H1 (cell line): ENCODE results near the gene ZNF511.

Source experiments
- CTCF ChIP-seq, 3 experiments: IDR thresholded peaks; 1 replicate in 2 of 3; 2 replicates in 1 of 3; pipeline versions ENCODE4 v1.5.1 to v1.6.1; 2011; ENCODE audit warnings: low read length in 3 of 3, mild to moderate bottlenecking in 3 of 3, inconsistent platforms in 2 of 3, low read depth in 1 of 3, moderate library complexity in 1 of 3; ENCODE audit not compliant: insufficient read depth in 1 of 3; ENCODE audit errors: control extremely low read depth in 1 of 3
- EGR1 ChIP-seq: IDR thresholded peaks from 2 replicates; pipeline ENCODE4 v1.6.1; 2011; ENCODE audit warnings: low read depth, low read length, borderline replicate concordance
- POLR2A ChIP-seq, 2 experiments: IDR thresholded peaks; 1 replicate in 1 of 2; 2 replicates in 1 of 2; pipeline ENCODE4 v1.6.1; 2011; ENCODE audit warnings: low read depth in 2 of 2, low read length in 2 of 2, mild to moderate bottlenecking in 2 of 2; ENCODE audit errors: control extremely low read depth in 1 of 2
- SIN3A ChIP-seq, 2 experiments: IDR thresholded peaks in 1 of 2; conservative IDR thresholded peaks in 1 of 2; 2 replicates each; pipeline ENCODE4 v1.6.1; 2011 to 2012; ENCODE audit warnings: low read length in 2 of 2, improper control_type of control experiment in 1 of 2, low read depth in 1 of 2, mild to moderate bottlenecking in 1 of 2
- USF2 ChIP-seq: IDR thresholded peaks from 2 replicates; pipeline ENCODE4 v1.6.1; 2011; ENCODE audit warnings: low read length, improper control_type of control experiment

- TF ChIP-seq POLR2A (IDR thresholded peaks at IDR 0.05; ENCODE audit: control extremely low read depth in 1 of 2, low read depth in 2 of 2, low read length in 2 of 2) (no peak), USF2 (no peak), SIN3A (conservative IDR thresholded peaks at IDR 0.05 in 1 of 2, IDR thresholded peaks at IDR 0.05 in 1 of 2; ENCODE audit: low read depth in 1 of 2, low read length in 2 of 2) (no peak), CTCF (IDR thresholded peaks at IDR 0.05; ENCODE audit: control extremely low read depth in 1 of 3, insufficient read depth in 1 of 3, low read depth in 1 of 3, low read length in 3 of 3) (no peak), EGR1 (no peak)
Measured at GRCh38 chr10:133359972-133360610, 51.4 kb downstream of the ZNF511 start.
